Middle frontal gyrus (tissue), 1 donor: Measurements from ENCODE around the gene SDSL.

Experiments used
- DNase-seq: peaks from one replicate; pipeline ENCODE4 v3.0.0-alpha.2; 2015; ENCODE audit warnings: low spot score; ENCODE audit errors: extremely low spot score

The SDSL gene

DNA sequence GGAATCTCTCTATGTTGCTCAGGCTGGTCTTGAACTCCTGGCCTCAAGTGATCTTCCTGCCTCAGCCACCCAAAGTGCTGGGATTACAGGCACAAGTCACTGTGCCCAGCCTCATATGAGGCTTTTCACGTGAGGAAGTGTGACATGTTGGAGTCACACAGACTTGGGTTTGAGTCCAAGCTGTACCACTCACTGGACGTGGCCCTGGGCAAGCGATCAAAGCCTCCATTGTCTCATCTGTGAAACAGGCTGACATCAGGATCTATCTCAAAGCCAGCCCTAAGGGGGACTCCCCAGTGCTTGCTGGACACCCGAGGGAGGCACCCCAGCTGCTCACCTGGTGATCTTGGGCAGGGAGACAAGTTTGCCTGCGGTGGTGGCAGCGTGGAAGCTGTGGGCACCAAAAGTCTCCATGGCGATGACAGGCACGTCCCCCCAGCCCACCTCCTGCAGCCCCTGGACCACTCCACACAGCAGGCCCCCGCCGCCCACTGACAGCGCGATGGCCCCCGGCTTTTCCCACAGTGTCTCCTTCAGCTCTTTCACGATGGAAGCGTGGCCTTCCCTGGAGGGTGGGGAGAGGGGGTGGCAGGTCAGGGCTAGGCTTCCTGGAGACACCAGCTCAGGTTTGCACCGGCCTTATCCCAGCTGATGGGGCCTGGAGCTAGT lies 25.2 kb upstream of the SDSL start:
- DNase-seq: peak; percentile 29

DNA sequence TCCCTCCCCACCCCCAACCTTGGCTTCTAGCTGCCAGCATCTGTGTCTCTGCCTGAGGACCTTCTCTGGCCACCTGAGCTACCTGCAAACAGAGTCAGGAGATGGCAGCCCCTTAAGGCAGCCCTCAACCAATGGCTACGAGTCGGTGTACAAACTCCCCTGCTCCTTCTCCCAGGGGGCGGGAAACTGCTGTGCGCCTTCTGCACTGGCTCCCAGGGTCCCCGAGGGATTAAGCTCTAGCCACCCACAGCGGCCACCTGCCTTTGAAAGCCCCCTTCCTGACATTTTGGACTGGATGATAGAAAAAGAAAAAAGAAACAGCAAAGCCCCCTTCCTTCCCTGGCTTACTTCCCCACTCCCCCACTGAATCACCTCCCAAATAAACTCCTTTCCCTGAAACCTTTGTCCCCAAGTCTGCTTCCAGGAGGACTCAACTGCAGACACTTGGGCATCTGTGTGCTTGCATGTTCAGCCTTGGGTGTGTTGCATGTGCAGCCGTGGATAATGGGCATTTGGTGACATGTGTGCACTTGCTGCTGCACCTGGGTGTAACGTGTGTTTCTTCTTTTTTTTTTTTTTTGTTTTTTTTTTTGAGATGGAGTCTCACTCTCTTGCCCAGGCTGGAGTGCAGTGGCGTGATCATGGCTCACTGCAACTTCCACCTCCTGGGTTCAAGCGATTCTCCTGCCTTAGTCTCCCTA lies 24.5 kb upstream of the SDSL start:
- DNase-seq: no peak

DNA sequence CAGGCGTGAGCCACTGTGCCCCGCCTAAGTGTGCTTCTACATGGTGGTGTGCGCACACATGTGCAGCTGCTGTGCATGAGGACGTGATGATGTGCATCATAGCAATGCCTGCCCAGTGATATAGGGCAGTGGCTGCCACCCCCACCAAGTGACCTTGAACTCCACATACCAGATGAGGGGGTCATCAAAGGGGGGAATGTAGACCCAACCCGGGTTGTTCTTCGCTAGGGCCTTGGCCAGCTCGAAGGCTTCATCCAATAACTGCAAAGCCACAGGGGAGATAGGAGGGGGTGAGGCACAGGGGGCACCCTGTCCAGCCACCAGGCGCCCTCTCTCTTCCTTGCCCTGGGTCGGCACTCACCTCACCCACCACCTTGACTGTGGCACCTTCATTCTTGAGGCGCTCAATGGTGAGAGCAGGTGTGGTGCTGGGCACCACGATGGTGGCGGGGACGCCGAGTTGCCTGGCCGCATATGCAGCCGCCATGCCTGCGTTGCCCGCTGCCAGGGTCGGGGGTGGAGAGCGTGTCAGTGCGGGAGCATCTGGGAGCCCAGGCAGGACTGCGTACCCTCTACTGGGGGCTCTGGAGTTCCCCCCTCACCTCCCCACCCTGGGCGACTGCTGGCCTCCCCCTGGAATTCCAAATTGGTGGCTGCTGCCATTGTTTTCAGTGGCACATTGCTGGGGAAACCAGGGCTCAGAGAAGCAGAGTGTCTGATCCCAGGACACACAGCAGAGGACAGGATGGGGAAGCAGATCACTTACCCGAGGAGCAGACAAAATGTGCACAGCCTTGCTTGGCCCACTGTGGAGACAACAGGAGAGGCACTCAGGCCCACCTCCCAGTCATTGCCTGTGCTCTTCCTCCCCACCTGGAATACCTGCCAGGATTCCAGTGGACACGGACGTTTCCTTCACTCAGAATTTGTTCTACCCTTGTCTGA lies 23.6 kb upstream of the SDSL start:
- DNase-seq: no peak

DNA sequence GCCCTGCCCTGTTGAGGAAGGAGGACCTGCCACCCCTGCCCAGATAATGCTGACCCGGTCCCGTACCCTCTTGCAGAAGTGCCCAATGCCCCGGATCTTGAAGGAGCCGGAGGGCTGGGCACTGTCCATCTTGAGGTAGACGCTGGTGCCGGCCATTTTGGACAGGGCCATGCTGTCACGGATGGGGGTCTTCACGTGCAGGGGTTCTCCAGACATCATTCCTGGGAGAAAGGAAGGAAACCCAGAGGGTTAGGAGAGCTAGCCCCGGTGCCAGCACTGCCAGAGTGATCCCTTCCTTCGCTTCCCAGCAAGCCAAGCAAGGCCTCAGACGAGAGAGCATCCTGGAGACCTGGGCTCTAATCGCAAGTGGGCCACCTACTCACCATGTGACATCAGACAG lies 22.7 kb upstream of the SDSL start:
- DNase-seq: no peak

DNA sequence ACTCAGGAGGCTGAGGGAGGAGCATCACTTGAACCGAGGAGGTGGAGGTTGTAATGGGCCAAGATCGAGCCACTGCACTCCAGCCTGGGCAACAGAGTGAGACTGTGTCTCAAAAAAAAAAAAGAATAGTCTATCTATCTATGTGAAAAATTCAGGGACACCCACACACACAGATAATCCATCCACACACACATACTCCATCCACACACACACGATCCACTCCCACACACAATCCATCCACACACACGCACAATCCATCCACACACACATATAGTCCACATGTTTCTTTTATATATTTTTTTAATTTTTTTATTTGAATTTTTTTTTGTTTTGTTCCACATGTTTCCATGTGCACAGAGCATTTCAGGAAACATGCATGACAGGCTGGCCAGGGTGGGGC lies 21.8 kb upstream of the SDSL start:
- no peak for DNase-seq

GRCh38 chr12:113401066-113402000 lies 20.8 kb upstream of the SDSL start:
- no peak for DNase-seq

DNA sequence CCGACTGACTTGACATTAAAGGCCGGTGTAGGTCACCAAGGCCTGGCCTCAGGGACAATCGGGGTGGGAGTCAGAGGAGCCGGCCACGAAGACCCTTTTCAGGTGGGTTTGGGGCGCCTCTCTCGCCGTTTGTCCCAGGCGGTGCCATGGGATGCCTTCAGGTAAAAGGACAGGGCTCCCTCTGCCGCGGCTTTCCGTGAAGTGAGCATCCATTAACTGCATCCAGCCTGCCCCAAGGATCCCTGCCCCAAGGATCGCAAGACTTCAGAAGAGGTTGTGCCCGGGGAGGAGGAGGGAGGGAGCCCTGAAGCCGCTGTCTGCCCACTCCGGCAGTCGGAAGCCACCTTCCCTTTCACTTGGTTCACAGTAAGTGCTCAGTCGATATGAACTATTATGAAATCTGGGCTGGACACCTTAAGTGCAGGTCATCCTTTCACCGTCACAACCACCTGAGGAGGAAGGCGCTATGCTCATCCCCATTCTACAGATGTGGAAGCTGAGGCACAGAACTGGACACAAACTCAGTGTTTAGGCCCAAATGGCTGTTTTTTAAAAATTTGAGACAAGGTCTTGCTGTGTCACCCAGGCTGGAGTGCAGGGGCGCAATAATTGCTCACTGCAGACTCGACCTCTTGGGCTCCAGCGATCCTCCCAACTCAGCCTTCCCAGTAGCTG lies 19.5 kb upstream of the SDSL start:
- no peak for DNase-seq

GRCh38 chr12:113403435-113404415 lies 18.5 kb upstream of the SDSL start, which contains the start of gene SDS:
SDS (minus strand) TSS chr12:113403887; CDS start chr12:113399708, 4,179 bp downstream.
- DNase-seq: peak; percentile 30

DNA sequence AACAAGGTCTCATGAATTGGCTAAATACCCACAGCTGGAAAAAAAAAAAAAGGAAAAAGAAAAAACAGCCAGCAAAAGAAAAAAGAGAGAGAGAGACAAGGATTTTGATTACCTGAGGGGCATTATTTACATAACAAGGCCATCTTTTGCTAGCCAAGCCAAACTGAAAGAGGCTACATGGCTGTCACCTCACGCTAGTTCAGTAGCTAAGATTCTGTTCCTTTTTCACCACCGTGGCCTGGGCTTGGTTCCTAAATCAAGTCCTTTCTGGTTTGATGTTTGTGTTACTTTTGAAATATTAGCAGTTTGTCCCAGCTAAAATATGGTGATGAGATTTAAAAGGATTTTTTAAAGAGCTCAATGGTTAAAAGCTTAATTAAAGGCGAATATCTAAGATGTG lies 16.5 kb upstream of the SDSL start:
- no peak for DNase-seq

GRCh38 chr12:113407931-113408600 lies 14.1 kb upstream of the SDSL start:
- peak; percentile 11 for DNase-seq

DNA sequence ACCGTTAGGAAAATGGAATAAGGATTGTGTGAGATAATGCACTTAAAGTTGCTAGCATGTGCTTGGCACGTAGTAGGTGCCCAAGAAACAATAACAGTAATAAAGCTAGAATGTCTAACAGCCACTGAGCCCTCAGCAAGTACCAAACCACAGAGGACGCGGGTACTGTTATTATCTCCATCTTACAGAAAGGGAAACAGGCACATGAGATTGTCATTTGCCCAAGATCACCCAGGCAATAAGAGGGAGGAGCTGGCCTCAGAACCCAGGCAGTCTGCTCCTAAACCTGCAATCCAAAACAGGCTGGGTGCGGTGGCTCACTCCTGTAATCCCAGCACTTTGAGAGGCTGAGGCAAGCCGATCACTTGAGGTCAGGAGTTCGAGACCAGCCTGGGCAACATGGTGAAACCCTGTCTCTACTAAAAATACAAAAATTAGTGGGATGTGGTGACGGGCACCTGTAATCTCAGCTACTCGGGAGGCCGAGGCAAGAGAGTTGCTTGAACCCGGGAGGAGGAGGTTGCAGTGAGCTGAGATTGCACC lies 13.4 kb upstream of the SDSL start:
- DNase-seq: no peak

- no peak for DNase-seq
Observed at GRCh38 chr12:113409462-113410124, 12.6 kb upstream of the SDSL start.

- no peak for DNase-seq
Observed at GRCh38 chr12:113413488-113413939, 8.7 kb upstream of the SDSL start.

GRCh38 chr12:113414519-113415038 lies 7.6 kb upstream of the SDSL start:
- DNase-seq: no peak

- no peak for DNase-seq
Observed at GRCh38 chr12:113416091-113416754, 6.0 kb upstream of the SDSL start.

GRCh38 chr12:113418213-113418879 lies 3.8 kb upstream of the SDSL start:
- no peak for DNase-seq
